Bone marrow (tissue), 2 donors: ENCODE results near the gene NCS1.

ENCODE experiments used
- DNase-seq, 2 donors: peaks; one replicate each; lab custom pipeline; 2025; lab: John Stamatoyannopoulos, UW

Gene NCS1

DNA sequence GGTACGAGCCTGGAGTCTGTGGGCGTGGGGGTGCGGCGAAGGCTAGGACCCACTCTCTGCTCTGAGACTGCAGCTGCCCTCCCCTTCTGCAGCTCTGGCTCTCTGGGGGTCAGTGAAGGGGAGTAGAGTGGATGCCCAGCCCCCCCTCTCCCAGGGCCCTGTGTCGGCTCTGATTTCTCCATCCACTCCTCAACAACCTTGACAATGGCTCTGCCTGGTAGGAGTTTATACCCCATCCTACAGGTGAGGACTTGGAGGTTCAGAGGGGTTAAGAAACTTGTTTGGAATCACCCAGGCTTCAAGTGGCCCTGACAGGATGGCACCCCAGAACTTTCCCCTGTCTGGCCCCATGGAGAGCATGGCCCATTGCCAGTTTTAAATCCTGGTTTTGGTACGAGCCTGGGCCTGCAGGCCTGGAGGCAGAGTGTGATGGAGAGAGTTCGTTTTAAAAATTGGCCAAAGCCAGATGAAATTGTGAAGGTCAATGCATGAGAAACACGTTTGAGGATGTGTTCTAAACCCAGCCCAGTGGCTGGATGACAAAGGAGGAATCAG is 22.3 kb downstream of the NCS1 start:
- no peak for DNase-seq

DNA sequence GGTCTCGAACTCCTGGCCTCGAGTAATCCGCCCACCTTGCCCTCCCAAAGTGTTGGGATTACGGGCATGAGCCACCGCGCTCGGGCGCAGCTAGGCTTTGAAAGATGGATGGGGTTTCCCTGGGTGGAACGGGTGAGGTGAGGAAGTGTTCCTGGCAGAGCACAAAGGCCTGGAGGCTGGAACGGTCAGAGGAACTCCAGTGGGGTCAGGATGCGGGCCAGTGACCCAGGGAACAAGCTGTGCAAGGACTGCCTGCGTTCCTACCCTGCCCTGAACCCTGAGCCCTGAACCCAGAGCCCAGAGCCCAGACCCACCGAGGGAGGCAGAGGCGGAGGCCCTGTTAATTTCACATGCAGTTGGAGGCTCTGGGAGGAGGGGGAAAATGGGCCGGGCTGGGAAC is 23.4 kb downstream of the NCS1 start:
- DNase-seq, result no peak

DNA sequence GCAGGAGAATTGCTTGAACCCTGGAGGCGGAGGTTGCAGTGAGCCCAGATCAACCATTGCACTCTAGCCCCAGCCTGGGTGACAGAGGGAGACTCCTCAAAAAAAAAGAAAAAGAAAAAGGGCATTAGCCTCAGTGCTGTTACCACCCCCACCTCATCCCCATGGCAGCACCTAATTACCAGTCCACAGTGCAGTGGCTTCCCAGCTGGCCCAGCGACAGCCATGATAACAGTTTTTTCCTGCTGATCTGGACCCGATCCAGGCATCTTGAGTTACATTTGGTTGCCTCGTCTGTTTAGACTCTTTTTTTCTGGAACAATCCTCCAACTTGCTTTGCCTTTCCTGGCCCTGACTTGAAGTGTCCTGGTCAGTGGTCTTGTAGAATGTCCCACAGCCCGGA is 24.4 kb downstream of the NCS1 start:
- no peak for DNase-seq

DNA sequence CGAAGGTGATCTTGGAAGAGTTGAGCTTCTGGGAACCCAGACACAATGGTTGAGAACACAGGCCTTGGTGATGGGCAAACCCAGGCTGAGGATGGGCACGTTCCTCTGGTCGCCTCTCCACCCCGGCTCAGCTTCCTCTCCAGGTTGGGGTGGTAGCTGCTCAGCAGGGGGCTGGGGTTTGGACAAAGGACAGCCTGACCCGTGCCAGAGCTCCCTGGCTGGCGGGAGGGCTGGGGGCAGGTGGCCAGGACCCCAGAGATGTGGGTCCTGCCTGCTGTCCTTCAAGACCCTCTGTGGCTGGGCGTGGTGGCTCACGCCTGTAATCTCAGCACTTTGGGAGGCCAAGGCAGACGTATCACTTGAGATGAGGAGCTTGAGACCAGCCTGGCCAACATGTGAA is 25.2 kb downstream of the NCS1 start:
- DNase-seq, result no peak

DNA sequence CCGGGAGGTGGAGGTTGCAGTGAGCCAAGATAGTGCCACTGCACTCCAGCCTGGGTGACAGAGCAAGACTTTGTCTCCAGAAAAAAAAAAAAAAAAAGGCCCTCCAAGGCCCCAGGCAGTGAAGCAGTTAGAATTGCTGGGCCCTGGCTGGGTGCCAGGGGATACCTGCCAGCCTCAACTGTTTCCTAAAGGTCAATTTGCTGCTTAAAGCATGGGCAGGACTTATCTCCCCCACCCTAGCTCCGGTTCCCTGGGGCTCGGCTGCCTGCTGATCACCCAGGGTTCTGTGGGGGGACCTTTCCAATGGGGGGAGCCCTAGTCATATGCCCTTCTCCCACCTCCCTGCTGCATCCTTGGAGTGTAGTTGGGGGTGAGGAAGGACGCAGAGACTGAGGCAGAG is 25.7 kb downstream of the NCS1 start:
- no peak for DNase-seq

DNA sequence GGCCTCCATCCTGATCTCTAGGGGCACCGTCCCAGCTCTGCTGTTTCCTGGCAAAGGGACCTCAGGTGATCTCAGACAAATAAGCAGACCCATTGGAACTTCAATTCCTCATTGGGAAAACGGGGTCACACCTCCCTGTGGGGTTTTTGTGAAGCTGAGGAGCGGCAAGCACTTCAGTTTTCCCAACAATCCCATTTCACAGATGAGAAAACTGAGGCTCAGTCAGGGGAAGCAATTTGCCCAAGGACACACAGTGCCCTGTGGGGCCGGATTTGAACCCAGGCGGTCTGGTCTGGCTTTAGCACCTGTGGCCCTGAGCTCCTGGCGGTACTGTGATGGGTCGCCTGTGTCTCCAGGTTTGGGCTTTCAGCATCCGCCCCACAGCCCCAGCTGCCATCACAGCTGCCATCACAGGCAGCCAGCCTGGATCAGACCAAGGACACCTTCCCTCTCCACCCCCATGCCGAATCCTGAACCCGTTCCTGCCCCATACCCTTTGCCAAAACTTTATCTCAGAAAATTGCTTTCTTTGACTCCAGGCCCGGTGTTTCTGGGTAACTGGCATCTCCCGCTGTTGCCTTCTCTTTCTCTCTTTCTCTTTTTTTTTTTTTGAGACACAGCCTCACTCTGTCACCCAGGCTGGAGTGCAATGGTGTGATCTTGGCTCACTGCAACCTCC is 26.4 kb downstream of the NCS1 start:
- no peak for DNase-seq

DNA sequence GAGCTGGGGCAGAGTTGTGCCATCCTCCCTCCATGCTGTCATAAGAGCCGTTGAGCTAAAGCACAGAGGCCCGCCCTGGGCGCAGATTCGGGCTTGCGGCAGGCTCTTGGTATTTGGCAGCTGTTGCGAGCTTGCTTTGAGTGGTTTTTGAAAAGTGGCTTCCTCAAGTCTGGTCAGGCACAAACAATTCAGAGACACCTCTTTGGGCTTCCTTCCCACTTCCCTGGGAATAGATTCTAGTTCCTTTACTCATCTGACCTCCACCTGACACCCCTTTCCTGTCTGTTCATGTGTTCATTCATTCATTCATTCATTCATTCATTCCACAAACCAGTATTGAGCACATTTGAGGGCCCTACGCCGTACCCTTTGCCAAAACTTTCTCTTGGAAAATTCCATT is 27.4 kb downstream of the NCS1 start:
- no peak for DNase-seq

DNA sequence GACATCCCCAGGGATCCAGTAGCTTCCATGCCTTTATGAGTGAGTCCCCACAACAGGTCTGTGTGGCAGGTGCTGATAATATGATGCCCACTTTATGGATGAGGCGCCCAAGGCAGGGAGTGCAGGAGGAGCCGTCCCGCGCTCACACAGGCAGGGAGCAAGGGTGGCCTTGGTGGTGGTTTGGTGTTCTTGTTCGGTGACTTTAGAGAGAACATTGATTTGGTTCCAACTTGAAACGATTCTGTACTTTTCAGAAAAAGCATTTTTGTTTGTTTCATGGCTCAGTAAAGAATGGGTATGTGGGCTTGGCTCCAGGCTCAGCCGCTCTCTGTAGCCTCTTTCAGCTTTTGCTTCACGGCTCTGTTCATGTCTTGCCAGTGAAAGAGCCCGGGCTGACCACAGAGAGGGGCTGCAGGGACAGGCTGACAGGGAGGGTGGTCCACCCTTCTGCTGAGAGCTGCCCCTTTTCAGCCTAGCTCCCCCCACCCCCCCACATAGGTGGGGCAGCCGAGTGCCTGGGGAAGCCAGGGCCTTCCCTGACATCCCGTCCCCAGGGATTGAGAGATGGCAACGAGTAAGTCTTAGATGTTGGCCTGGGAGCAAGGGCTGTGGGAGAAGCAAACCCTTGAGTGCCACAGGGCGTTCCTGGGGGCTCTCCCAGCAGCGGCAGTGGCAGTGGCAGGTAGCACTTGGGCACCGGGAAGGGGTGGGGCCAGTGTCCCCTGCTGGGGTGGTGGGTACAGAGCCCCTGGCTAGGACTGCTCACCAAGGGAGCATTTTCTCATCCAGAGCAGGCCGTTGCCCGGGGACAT is 28.0 kb downstream of the NCS1 start:
- no peak for DNase-seq

DNA sequence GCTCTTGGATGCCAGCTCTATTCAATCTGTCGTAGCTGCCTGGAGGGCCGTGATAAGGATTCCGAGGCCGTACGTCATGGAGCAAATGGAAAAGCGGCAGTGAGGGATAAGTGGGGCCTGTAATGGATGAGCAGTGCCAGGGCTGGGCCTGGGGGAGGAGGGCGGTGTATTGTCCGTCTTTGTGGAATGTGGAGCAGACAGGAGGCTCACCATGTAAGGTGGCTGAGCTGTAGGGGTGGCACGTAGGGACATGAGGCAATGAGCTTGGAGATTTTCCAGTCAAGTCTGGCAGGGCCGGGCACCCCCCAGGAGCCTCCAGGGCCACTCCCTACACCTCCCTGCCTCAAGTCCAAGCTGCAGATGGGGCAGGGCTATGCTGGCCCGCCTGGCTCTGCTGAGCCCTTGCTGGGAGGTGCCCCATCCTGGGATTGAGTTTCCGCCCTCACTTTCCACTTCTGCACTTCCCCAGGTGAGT is 29.2 kb downstream of the NCS1 start:
- no peak for DNase-seq

DNA sequence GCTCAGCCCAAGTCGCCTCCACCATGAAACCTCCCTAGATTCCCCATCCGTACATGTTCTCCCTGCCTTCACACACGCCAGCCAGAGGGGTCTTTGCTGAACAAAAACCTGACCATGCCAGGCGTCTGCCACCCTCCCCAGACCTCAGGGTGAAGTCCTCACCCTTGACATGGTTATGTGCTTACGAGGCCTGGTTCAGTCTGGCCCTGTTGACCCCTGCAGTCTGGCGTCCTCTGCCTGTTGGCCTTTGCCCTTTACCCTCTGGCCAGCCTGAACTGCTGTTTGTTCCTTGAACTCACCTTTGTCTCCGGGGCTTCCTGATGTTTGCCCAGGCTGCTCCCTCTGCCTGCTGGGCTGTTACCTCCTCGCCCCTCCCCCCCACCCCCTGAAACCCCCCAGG is 29.8 kb downstream of the NCS1 start:
- DNase-seq, result no peak

DNA sequence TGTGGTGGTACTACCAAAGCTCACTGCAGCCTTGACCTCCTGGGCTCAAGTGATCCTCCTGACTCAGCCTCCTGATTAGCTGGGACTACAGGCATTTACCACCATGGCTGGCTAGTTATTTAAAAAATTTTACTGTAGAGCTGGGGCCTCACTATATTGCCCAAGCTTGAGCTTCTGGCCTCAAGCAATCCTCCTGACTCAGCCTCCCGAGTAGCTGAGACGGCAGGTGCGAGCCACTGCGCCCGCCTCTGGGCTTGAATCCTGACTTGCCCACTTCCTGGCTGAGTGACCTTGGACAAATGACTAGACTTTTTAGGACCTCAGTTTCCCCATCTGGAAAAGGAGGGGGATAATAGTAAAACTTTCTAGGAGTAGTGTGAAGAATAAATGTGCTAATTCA is 32.1 kb downstream of the NCS1 start:
- no peak for DNase-seq

DNA sequence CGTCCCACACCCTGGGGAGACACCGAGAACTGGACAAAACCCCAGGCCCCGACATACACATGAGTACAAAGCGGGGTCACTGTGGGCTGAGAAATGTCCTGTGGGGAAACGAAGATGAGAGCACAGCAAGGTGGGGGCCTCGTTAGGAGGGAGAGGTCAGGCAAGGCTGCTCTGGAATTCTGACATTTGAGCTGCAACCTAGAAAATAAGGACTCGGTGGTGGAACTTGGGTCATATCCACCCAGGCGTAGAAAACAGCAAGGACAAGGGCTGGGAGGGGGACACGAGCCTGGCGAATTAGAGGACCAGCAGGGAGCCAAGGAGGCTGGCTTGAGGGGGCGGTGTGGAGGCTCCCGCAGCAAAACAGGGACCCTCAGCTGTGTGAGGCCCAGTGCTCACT is 32.8 kb downstream of the NCS1 start:
- DNase-seq, result no peak

DNA sequence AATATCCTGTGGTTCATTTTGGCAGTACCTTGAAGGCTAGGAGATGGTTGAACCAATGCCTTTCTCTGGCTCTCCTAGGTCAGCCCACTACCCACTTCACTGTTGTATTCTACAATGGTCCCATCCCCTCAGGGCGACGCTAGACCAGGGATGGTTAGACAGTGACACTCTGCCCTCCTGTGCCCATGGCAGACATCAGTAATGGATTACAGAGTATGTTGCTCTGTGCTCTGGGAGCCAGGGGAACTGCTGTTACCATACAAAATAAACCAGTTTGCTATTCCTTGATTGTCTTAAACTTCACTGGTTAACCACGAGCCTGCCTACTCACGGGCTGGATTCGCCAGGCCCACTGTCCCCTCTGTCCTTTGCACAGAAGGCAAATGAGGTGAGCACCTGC is 33.7 kb downstream of the NCS1 start:
- DNase-seq, result no peak

DNA sequence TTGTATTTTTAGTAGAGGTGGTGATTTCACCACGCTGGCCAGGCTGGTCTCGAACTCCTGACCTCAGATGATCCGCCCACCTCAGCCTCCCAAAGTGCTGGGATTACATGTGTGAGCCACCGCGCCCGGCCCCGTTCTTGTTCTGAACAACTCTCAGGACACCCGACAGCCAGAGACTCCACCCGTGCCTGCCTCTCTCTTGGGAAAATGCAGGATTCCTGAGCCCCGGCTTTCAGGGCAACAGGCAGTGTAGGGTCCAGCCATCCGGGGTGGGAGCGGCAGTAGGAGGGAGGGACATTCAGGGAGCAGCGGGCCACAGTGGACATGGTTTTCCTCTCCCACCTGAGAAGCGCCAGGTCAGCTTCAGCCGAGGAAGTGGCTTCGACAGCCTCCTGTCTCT is 34.4 kb downstream of the NCS1 start:
- no peak for DNase-seq

DNA sequence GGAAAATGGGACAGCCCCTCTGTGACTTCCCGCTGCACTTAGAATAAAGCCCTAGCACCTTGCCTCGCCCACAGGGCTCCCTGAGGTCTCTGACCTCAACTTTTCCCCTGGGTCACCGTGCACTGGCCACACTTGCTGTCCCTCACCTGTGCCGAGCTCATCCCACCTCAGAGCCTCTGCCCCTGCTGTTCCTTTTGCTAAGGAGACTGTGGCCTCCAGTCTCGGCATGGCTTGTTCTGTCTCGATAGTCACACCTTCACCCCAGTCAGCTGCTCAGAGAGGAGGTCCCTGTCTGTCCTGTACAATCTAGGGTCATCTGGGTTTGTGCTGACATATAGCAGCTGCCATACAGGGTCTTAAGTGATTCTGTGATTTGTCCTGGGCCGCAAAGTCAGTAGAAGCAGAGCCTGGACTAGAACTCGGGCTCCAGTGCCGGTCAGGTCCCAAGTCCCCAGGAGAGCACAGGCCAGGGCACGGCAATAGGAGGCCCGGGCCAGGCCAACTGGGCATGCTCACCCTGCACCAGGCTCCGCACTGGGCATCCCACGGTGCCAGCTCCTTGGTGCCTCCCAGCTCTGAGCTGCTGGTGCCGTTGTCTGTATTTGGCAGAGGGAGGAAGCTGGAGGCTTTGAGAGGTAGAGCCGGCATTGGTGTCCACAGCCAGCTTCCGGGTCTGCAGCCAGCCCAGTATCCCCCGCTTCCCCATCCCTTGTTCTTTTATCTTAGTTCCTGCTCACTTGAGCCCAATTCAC is 35.2 kb downstream of the NCS1 start:
- no peak for DNase-seq

DNA sequence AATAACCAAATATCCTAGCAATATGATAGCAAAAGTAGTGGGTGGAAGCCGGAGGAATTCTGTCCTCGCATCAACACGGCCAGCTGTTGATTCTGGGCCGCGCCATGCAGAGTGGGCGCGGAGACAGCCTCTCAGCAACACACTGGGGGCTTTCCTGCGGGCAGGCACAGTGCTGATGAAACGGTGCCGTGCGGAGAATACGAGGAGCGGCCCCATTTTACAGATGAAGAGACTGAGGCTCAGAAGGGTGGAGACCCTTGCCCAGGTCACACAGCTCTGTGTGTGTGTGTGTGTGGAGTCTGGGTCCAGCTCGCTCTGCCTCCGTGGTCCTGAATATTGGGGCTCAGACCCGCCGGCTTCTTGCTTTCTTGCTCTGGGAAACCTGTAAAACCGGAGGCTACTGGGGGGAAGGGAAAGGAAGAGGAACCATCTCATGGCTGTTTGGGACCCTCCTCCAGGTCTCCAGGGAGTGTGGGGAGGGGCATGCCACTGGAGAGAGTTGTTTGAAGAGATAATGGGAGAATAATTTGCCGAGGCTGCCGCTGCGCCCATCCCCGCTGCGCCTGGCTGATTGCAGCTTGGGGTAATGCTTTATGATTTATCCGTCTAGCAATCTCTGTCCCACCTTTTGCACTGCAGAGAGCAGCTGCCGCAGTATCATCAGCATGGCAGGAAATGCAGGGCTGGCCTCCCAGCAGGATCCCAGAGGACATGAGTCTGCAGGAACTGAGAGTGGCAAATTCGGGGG is 36.6 kb downstream of the NCS1 start:
- no peak for DNase-seq

DNA sequence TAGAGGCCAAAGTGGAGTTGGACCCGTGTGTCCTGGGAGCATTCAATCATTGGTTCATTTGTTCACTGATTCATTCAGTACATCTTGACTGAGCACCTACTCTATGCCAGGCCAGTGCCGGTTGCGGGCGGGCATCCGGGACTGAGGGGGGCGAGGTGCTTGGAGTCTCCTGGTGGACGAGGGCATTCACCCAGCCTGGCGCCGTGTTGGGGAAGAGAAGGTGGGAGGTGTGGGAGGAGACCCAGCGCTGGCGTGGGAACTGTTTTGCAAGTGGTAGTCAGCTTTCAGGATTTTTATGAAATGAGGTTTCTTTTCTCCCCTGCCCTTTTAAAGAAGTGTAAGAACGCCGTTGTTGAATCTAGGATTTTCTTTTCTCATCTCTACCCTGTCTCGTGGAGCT is 37.2 kb downstream of the NCS1 start:
- DNase-seq, result no peak

DNA sequence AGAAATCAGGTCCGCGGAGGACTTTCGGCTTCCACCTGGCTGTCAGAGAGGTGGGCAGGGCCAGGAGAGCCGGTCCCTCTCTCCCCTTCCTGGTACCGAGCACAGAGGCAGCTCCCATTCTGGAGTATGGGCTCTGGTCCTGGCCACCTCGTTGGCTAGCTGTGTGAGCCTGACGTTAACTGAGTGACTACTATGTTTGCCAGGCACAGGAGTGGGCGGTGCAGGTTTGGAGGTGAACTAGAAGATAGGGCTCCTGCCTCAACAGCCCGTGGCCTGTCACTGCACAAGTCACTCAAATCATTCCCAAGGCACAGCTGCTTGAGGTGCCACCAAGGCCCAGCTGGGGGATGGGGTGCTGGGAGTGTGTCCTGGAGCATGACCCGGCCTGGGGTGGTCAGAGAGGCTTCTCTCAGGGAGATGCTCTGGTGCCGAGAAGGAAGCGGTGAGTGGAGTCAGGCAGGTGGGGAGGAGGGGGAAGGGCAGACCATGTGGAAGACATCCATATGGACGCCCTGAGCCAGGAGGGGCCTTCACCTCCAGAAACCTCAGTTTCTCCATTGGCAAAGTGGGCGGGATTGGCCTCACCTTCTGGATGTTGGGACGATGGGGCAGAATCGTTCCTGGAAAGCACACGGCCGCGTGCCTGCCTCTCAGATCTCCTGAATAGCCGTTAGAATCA is 39.5 kb downstream of the NCS1 start:
- no peak for DNase-seq

DNA sequence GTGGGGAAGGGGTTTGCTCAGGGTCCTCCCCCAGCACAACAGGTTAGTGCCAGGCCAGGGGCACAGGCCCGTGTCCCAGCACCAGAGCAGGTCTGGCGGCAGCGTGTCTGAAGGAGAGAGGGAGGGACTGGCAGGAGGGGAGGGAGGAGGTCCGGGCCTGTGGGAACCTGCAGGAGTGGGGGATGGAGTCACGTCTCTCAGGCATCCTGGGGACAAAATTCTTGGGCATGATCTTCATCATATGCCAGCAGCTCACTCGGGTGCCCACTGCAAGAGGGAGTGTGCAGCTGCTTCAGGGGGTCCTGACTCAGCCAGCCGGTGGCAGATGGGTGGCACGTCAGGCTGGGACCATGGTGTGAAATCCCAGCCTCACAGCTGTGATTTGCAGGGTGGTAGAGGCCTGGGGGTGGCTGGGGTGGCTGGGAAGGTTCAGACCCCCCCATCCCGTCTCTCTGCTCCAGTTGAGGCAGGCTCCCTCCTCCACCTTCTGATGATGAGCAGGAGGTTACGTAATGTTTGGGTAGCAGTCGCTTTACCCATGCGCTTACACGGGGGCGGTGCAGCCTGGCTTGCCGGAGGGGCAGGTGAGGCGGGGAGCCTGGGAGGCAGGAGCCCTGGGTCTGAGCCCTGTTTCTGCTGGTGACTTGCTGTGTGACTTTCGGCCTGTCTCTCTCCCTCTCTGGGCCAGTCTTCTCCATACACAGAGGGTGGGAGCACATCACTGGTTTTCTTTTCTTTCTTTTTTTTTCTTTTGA is 40.5 kb downstream of the NCS1 start:
- no peak for DNase-seq

DNA sequence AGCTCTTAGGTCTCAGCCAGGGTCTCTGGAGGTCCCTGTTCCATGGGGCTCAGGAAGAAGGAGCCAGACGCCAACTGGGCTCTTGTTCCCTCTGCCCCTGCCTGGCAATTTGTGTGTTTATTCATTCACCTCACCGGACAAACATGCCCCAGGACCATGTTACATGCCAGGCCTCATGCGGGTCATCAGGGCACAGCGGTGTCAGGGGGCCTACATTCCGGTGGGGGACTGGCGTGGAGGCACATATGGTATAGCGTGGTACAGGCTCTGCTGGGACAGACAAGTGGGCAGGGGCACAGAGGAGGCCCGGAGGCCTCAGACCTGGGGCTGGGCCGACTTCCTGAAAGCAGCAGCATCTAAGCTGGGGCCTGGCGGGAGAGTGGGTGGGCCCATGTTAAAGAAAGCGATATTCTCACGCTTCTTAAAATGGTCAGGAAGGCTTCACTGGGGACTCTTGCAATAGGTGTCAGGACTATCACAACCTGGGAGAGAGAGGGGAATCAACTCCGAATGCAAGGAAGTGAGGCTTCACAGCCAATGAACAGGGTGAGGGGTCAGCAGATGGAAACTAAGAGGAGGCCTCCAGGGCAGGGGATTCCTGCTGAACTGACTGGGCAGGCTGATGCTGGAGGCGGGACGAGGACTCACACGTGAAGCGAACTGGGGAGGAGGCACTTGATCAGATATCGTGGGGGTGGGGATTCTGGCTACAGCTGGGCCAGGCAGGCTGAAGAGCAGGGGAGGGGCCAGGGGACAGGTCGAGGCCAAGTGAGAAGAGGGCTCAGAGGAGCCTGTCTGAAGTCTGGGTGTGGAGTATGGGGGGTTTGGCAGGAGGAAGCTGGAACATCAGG is 41.9 kb downstream of the NCS1 start:
- DNase-seq, result no peak
